Measurements from ENCODE around the gene PHF12.
"Not testable (repeated sequence)": the region's sequence is repeated elsewhere in the genome, so short reads cannot be mapped to it uniquely, and the experiment has no call there.

PHF12 gene

DNA sequence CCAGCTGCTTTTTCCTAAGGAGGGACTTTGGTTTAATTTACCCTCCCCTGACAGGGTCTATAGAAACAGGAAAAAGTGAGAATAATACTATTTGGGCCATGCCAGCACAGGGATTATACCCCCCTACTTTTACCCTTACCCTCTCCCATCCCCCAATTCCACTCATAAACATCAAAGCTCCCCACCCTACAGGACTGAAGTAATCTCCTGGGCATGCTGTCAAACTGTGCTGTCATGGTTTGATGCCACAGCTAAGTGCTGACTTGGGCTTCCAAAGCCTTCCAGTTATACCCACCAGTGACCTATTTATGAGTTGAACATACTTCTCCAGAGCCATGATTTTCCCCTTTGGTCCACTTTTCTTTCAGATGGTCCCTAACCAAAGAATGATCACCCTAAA is 12.8 kb downstream of the PHF12 start:
- Histone ChIP-seq H3K4me1 (ENCODE audit: insufficient read depth, low read length, severe bottlenecking) (peaks cover 34% of the 10 kb centered on the region), H2AFZ (ENCODE audit: low read length) (no peak overlapping the region), H3F3A (ENCODE audit: insufficient read depth, low read length) (no peaks in the 10 kb centered on the region), H3K27ac (ENCODE audit: low read depth, low read length, poor library complexity, severe bottlenecking) (no peak overlapping the region), H3K9me2 (ENCODE audit: low read depth, low read length) (no peaks in the 10 kb centered on the region), H3K4me3 (ENCODE audit: low read depth, low read length, poor library complexity, severe bottlenecking) (no peak overlapping the region), H3K9me3 (ENCODE audit: low read length) (no peaks in the 10 kb centered on the region), H3K27me3 (ENCODE audit: insufficient read depth, low read length) (no peaks in the 10 kb centered on the region), H3K79me2 (ENCODE audit: insufficient read depth, low read length) (peaks cover 92% of the 10 kb centered on the region), H3K9ac (ENCODE audit: low read length) (no peak overlapping the region), H3K4me2 (ENCODE audit: low read length) (no peak overlapping the region), H3K36me3 (ENCODE audit: insufficient read depth, low read length) (peaks cover 71% of the 10 kb centered on the region), H4K20me1 (ENCODE audit: insufficient read depth, low read length) (0 out of 2 replicates have a peak, but pooled peaks cover 4% of the 10 kb centered on the region)
- TF ChIP-seq EZH2 (IDR thresholded peaks at IDR 0.05; ENCODE audit: borderline replicate concordance, low read length), result no peak
- TF ChIP-seq, protein P1, sequence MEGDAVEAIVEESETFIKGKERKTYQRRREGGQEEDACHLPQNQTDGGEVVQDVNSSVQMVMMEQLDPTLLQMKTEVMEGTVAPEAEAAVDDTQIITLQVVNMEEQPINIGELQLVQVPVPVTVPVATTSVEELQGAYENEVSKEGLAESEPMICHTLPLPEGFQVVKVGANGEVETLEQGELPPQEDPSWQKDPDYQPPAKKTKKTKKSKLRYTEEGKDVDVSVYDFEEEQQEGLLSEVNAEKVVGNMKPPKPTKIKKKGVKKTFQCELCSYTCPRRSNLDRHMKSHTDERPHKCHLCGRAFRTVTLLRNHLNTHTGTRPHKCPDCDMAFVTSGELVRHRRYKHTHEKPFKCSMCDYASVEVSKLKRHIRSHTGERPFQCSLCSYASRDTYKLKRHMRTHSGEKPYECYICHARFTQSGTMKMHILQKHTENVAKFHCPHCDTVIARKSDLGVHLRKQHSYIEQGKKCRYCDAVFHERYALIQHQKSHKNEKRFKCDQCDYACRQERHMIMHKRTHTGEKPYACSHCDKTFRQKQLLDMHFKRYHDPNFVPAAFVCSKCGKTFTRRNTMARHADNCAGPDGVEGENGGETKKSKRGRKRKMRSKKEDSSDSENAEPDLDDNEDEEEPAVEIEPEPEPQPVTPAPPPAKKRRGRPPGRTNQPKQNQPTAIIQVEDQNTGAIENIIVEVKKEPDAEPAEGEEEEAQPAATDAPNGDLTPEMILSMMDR (IDR thresholded peaks at IDR 0.05; ENCODE audit: low read length), result no peak

DNA sequence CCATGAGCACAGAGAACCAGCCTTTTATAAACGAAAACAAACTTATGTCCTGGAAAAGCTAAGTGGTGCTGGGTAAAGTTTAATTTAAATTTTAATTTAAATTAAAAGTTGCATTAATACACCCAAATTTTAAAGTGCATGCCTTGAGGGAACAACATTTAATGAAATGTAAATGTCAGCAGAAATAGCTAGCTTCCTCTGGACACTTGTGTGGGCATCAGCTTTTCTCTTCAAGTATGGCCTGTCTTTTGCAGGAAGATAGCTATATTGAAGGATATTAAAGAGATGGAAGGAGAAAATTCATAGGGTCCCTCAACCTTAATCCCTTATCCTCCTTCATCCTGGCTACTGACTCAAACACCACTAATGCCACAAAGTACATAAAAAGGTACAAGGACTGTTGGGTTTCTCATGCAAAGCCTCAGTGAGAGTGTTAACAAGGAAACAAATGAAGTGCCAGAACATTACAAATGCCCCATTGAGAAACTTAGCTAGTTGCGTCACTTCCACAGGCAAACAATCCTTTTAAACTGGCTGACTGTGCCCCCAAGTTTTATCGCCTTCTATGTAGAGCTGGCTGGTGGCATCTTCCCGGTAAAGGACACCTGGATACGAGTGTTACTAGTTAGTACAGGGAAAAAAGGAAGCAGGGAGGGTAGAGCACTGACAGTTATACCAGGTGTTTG is 14.1 kb downstream of the PHF12 start:
- Histone ChIP-seq H3K27ac (ENCODE audit: low read depth, low read length, poor library complexity, severe bottlenecking) (no peak overlapping the region), H3K4me3 (ENCODE audit: low read depth, low read length, poor library complexity, severe bottlenecking) (no peak overlapping the region), H3K36me3 (ENCODE audit: insufficient read depth, low read length) (peaks cover 72% of the 10 kb centered on the region; the same call in 1 of the 2 replicates), H4K20me1 (ENCODE audit: insufficient read depth, low read length) (0 out of 2 replicates have a peak, but pooled peaks cover 4% of the 10 kb centered on the region), H3F3A (ENCODE audit: insufficient read depth, low read length) (no peaks in the 10 kb centered on the region), H3K4me1 (ENCODE audit: insufficient read depth, low read length, severe bottlenecking) (peaks cover 34% of the 10 kb centered on the region), H3K27me3 (ENCODE audit: insufficient read depth, low read length) (no peaks in the 10 kb centered on the region), H3K79me2 (ENCODE audit: insufficient read depth, low read length) (peaks cover 94% of the 10 kb centered on the region), H3K9me2 (ENCODE audit: low read depth, low read length) (no peaks in the 10 kb centered on the region), H3K9ac (ENCODE audit: low read length) (no peak overlapping the region), H3K9me3 (ENCODE audit: low read length) (no peaks in the 10 kb centered on the region), H3K4me2 (ENCODE audit: low read length) (no peak overlapping the region), H2AFZ (ENCODE audit: low read length) (no peak overlapping the region)
- TF ChIP-seq, protein P1 (IDR thresholded peaks at IDR 0.05; ENCODE audit: low read length), result no peak
- no peak for TF ChIP-seq EZH2 (IDR thresholded peaks at IDR 0.05; ENCODE audit: borderline replicate concordance, low read length)

GRCh38 chr17:28935744-28936460 is 15.4 kb downstream of the PHF12 start:
- Histone ChIP-seq H3K4me2 (ENCODE audit: low read length) (no peak overlapping the region), H3K27me3 (ENCODE audit: insufficient read depth, low read length) (no peaks in the 10 kb centered on the region), H4K20me1 (ENCODE audit: insufficient read depth, low read length) (no peaks in the 10 kb centered on the region), H3K9ac (ENCODE audit: low read length) (no peak overlapping the region), H3F3A (ENCODE audit: insufficient read depth, low read length) (no peaks in the 10 kb centered on the region), H2AFZ (ENCODE audit: low read length) (no peak overlapping the region), H3K9me2 (ENCODE audit: low read depth, low read length) (no peaks in the 10 kb centered on the region), H3K9me3 (ENCODE audit: low read length) (no peaks in the 10 kb centered on the region), H3K27ac (ENCODE audit: low read depth, low read length, poor library complexity, severe bottlenecking) (no peak overlapping the region), H3K4me3 (ENCODE audit: low read depth, low read length, poor library complexity, severe bottlenecking) (no peak overlapping the region), H3K4me1 (ENCODE audit: insufficient read depth, low read length, severe bottlenecking) (peaks cover 27% of the 10 kb centered on the region), H3K79me2 (ENCODE audit: insufficient read depth, low read length) (peaks cover 84% of the 10 kb centered on the region), H3K36me3 (ENCODE audit: insufficient read depth, low read length) (peaks cover 59% of the 10 kb centered on the region; the same call in 1 of the 2 replicates)
- TF ChIP-seq, protein P1 (IDR thresholded peaks at IDR 0.05; ENCODE audit: low read length), result no peak
- TF ChIP-seq EZH2 (IDR thresholded peaks at IDR 0.05; ENCODE audit: borderline replicate concordance, low read length), result no peak

DNA sequence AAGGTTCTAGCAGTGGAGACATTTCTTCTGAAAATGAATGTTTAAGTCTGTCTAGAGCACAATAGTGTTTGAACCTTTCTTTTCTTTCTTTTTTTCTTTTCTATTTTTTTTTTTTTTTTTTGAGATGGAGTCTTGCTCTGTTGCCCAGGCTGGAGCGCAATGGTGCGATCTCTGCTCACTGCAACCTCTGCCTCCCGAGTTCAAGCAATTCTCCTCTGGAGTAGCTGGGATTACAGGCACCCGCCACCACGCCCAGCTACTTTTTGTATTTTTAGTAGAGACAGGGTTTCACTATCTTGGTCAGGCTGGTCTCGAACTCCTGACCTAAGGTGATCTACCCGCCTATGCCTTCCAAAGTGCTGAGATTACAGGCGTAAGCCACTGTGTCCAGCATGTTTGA is 16.8 kb downstream of the PHF12 start:
- H3K9ac ChIP-seq (ENCODE audit: low read length); H3K27me3 ChIP-seq (ENCODE audit: insufficient read depth, low read length); H4K20me1 ChIP-seq (ENCODE audit: insufficient read depth, low read length); H3K4me2 ChIP-seq (ENCODE audit: low read length); H3K9me2 ChIP-seq (ENCODE audit: low read depth, low read length); H3K4me3 ChIP-seq (ENCODE audit: low read depth, low read length, poor library complexity, severe bottlenecking); H2AFZ ChIP-seq (ENCODE audit: low read length); H3K27ac ChIP-seq (ENCODE audit: low read depth, low read length, poor library complexity, severe bottlenecking); H3F3A ChIP-seq (ENCODE audit: insufficient read depth, low read length); H3K9me3 ChIP-seq (ENCODE audit: low read length): not testable (repeated sequence)
- Histone ChIP-seq H3K79me2 (ENCODE audit: insufficient read depth, low read length) (peaks cover 81% of the 10 kb centered on the region), H3K36me3 (ENCODE audit: insufficient read depth, low read length) (peaks cover 51% of the 10 kb centered on the region), H3K4me1 (ENCODE audit: insufficient read depth, low read length, severe bottlenecking) (peaks cover 20% of the 10 kb centered on the region)
